ENCODE measurements around the gene CARNS1. TPM values are rescaled to one million over a fixed set of nuclear protein-coding genes. Genes with fewer than 3 reads are reported as not detected.

Gene CARNS1
- total and polyA plus RNA-seq, 2 of the 13 experiments (the other 11 are each of a cell fraction or from before 2014, with no cell fraction given): not detected

DNA sequence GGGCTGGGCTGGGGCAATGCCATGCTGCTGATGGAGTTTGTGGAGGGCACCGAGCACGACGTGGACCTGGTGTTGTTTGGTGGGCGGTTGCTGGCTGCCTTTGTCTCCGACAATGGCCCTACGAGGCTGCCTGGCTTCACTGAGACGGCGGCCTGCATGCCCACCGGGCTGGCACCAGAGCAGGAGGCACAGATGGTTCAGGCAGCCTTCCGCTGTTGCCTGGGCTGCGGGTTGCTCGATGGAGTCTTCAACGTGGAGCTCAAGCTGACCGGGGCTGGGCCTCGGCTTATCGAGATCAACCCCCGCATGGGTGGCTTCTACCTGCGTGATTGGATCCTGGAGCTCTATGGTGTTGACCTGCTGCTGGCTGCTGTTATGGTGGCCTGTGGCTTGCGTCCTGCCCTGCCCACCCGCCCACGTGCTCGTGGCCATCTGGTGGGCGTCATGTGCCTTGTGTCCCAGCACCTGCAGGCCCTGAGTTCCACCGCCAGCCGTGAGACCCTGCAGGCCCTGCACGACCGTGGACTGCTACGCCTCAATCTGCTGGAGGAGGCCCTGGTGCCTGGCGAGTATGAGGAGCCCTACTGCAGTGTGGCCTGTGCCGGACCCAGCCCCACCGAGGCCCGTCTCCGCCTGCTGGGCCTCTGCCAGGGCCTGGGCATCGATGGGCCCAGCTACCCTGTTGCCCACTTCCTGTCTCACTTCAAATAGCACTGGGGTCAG is 8.6 kb downstream of the CARNS1 start:
- ChIA-PET CTCF (ENCODE audit: low intra/inter-chr PET ratio, low total read pairs) (no interaction called here), POLR2A (interaction anchor here (0.6 to 7.4 kb wide), 6 partner anchors 20 to 50 kb away, joined by 3 to 78 read pairs (median 4); partner anchors contain the start of genes CLCF1, CORO1B, PPP1CA and TBC1D10C)
- FAIRE-seq (no peak), ATAC-seq (no peak), DNase-seq (ENCODE audit: low spot score) (no peak)
- H3K36me3 ChIP-seq (replicated peaks in 1 of 2; ENCODE audit: control insufficient read depth in 1 of 2, insufficient read depth in 2 of 2, low read length in 2 of 2): no peaks in the 10 kb centered on the region
- H3K4me3 ChIP-seq (replicated peaks in 1 of 3; ENCODE audit: insufficient read depth in 1 of 3, low read depth in 2 of 3, low read length in 3 of 3): no peak overlapping the region
- H3K9ac ChIP-seq (ENCODE audit: insufficient read depth, low read depth, low read length): no peak overlapping the region
- intact Hi-C loops (cut with micrococcal nuclease; ENCODE audit: unreplicated experiment): no loop called here
- BruUV-seq (replicated peaks): no TSS peak
- TF ChIP-seq ZFP1 (CRISPR knock-in tag; IDR thresholded peaks at IDR 0.05): no peak
- TF ChIP-seq, protein P1, sequence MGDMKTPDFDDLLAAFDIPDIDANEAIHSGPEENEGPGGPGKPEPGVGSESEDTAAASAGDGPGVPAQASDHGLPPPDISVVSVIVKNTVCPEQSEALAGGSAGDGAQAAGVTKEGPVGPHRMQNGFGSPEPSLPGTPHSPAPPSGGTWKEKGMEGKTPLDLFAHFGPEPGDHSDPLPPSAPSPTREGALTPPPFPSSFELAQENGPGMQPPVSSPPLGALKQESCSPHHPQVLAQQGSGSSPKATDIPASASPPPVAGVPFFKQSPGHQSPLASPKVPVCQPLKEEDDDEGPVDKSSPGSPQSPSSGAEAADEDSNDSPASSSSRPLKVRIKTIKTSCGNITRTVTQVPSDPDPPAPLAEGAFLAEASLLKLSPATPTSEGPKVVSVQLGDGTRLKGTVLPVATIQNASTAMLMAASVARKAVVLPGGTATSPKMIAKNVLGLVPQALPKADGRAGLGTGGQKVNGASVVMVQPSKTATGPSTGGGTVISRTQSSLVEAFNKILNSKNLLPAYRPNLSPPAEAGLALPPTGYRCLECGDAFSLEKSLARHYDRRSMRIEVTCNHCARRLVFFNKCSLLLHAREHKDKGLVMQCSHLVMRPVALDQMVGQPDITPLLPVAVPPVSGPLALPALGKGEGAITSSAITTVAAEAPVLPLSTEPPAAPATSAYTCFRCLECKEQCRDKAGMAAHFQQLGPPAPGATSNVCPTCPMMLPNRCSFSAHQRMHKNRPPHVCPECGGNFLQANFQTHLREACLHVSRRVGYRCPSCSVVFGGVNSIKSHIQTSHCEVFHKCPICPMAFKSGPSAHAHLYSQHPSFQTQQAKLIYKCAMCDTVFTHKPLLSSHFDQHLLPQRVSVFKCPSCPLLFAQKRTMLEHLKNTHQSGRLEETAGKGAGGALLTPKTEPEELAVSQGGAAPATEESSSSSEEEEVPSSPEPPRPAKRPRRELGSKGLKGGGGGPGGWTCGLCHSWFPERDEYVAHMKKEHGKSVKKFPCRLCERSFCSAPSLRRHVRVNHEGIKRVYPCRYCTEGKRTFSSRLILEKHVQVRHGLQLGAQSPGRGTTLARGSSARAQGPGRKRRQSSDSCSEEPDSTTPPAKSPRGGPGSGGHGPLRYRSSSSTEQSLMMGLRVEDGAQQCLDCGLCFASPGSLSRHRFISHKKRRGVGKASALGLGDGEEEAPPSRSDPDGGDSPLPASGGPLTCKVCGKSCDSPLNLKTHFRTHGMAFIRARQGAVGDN (CRISPR knock-in tag; IDR thresholded peaks at IDR 0.05): peak; percentile 29; the same call in 1 of the 2 replicates
- no peak for TF ChIP-seq JARID2 (CRISPR knock-in tag; IDR thresholded peaks at IDR 0.05; ENCODE audit: insufficient replicate concordance)
- TF ChIP-seq, protein P2, sequence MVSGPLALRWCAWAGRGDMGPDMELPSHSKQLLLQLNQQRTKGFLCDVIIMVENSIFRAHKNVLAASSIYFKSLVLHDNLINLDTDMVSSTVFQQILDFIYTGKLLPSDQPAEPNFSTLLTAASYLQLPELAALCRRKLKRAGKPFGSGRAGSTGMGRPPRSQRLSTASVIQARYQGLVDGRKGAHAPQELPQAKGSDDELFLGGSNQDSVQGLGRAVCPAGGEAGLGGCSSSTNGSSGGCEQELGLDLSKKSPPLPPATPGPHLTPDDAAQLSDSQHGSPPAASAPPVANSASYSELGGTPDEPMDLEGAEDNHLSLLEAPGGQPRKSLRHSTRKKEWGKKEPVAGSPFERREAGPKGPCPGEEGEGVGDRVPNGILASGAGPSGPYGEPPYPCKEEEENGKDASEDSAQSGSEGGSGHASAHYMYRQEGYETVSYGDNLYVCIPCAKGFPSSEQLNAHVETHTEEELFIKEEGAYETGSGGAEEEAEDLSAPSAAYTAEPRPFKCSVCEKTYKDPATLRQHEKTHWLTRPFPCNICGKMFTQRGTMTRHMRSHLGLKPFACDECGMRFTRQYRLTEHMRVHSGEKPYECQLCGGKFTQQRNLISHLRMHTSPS (CRISPR knock-in tag; IDR thresholded peaks at IDR 0.05; ENCODE audit: low read depth): peak; percentile 86
- 59% methylated on average over 10 of the region's 34 CpGs for WGBS (ENCODE audit: low lambda C conversion rate)
- no peak overlapping the region for H2AFZ ChIP-seq (ENCODE audit: low read length)
- peaks cover 8% of the 10 kb centered on the region for H3K79me2 ChIP-seq (ENCODE audit: insufficient read depth, low read length)
- H3K4me1 ChIP-seq (ENCODE audit: insufficient read depth, low read length): peaks cover 54% of the 10 kb centered on the region
- in situ Hi-C loops (cut with HindIII; ENCODE audit: extremely low pct_ligation_motif_present, low pct_unique_long_range_greater_than_20kb): no loop called here
- H3K9me3 ChIP-seq (ENCODE audit: low read length): no peaks in the 10 kb centered on the region
- no peaks in the 10 kb centered on the region for H4K20me1 ChIP-seq (ENCODE audit: insufficient read depth, low read length)
- no peak overlapping the region for H3K4me2 ChIP-seq (ENCODE audit: low read depth, low read length)
- H3K27me3 ChIP-seq (ENCODE audit: control insufficient read depth in 1 of 2, insufficient read depth in 2 of 2, low read length in 2 of 2): peaks cover 1 to 9% of the 10 kb centered on the region in 2 experiments; a peak in 2 of 5 replicates
- H3K27ac ChIP-seq (ENCODE audit: extremely low read length, insufficient read depth, low read length): no peak overlapping the region
